ENCODE data around the gene PRTFDC1.
"Not testable (repeated sequence)": the region's sequence is repeated elsewhere in the genome, so short reads cannot be mapped to it uniquely, and the experiment has no call there.

The PRTFDC1 gene

GRCh38 chr10:24952143-24952706 is at the start of gene PRTFDC1:
Gene PRTFDC1 (minus strand): TSS chr10:24952606. CDS start chr10:24952575, 31 bp downstream.
- DNase-seq (ENCODE audit: low read depth) = no peak

- DNase-seq (ENCODE audit: low read depth) = no peak
These were observed 45.6 kb upstream of the PRTFDC1 start for GRCh38 chr10:24998044-24998443.

- DNase-seq (ENCODE audit: low read depth) = no peak
These were observed 42.7 kb upstream of the PRTFDC1 start for GRCh38 chr10:24995072-24995471.

GRCh38 chr10:24993237-24993958 is 41.0 kb upstream of the PRTFDC1 start:
- DNase-seq (ENCODE audit: low read depth) = no peak

GRCh38 chr10:24992512-24993133 is 40.2 kb upstream of the PRTFDC1 start:
- no peak for DNase-seq (ENCODE audit: low read depth)

- no peak for DNase-seq (ENCODE audit: low read depth)
These were observed 38.9 kb upstream of the PRTFDC1 start for GRCh38 chr10:24991298-24991697.

- DNase-seq (ENCODE audit: low read depth) = peak; percentile 1
These were observed 37.5 kb upstream of the PRTFDC1 start for GRCh38 chr10:24989867-24990266.

- no peak for DNase-seq (ENCODE audit: low read depth)
These were observed 36.6 kb upstream of the PRTFDC1 start for GRCh38 chr10:24988831-24989640.

GRCh38 chr10:24984906-24985305 is 32.5 kb upstream of the PRTFDC1 start:
- DNase-seq (ENCODE audit: low read depth) = no peak

- no peak for DNase-seq (ENCODE audit: low read depth)
These were observed 31.5 kb upstream of the PRTFDC1 start for GRCh38 chr10:24983946-24984345.

- DNase-seq (ENCODE audit: low read depth) = no peak
These were observed 30.7 kb upstream of the PRTFDC1 start for GRCh38 chr10:24983130-24983529.

GRCh38 chr10:24982319-24983112 is 30.1 kb upstream of the PRTFDC1 start:
- no peak for DNase-seq (ENCODE audit: low read depth)

GRCh38 chr10:24981161-24981710 is 28.8 kb upstream of the PRTFDC1 start:
- no peak for DNase-seq (ENCODE audit: low read depth)

GRCh38 chr10:24979685-24980084 is 27.3 kb upstream of the PRTFDC1 start:
- no peak for DNase-seq (ENCODE audit: low read depth)

GRCh38 chr10:24974976-24975375 is 22.6 kb upstream of the PRTFDC1 start:
- peak; percentile 77 for DNase-seq (ENCODE audit: low read depth)

- no peak for DNase-seq (ENCODE audit: low read depth)
These were observed 20.8 kb upstream of the PRTFDC1 start for GRCh38 chr10:24973163-24973562.

GRCh38 chr10:24971374-24971773 is 19.0 kb upstream of the PRTFDC1 start:
- no peak for DNase-seq (ENCODE audit: low read depth)

- DNase-seq (ENCODE audit: low read depth) = no peak
These were observed 17.5 kb upstream of the PRTFDC1 start for GRCh38 chr10:24969841-24970281.

- DNase-seq (ENCODE audit: low read depth) = not testable (repeated sequence)
These were observed 16.5 kb upstream of the PRTFDC1 start for GRCh38 chr10:24968951-24969350.

GRCh38 chr10:24968349-24968748 is 15.9 kb upstream of the PRTFDC1 start:
- no peak for DNase-seq (ENCODE audit: low read depth)

GRCh38 chr10:24966962-24967481 is 14.6 kb upstream of the PRTFDC1 start:
- DNase-seq (ENCODE audit: low read depth) = no peak

Data from GM04504 (cell line).